Neutrophil (primary cell): ENCODE results near the gene RPN2.

Source experiments
- H3K27ac ChIP-seq: fragments of 200-600 bp; sonication (generic); 2 replicates; pipeline ENCODE4 v1.5.1; 2016; ENCODE audit warnings: mild to moderate bottlenecking, moderate library complexity
- H3K27me3 ChIP-seq: fragments of 200-600 bp; sonication (generic); 2 replicates; pipeline ENCODE4 v1.6.0; 2016; ENCODE audit warnings: mild to moderate bottlenecking
- H3K36me3 ChIP-seq: fragments of 200-600 bp; sonication (generic); 2 replicates; pipeline ENCODE4 v1.5.1; 2017
- H3K4me1 ChIP-seq, 2 experiments: fragments of 200-600 bp in 1 of 2; sonication (generic) in 1 of 2; 1 replicate in 1 of 2; 2 replicates in 1 of 2; pipeline versions ENCODE4 v1.5.1 to v1.6.1; 2013 to 2016; ENCODE audit warnings: low read depth in 1 of 2, low read length in 1 of 2, mild to moderate bottlenecking in 1 of 2, moderate library complexity in 1 of 2; ENCODE audit not compliant: control insufficient read depth in 1 of 2, insufficient read depth in 1 of 2
- H3K4me3 ChIP-seq, 2 experiments: fragments of 200-600 bp in 1 of 2; sonication (generic) in 1 of 2; 1 replicate in 1 of 2; 2 replicates in 1 of 2; pipeline ENCODE4 v1.5.1; 2013 to 2016; ENCODE audit warnings: low read depth in 1 of 2, low read length in 1 of 2, mild to moderate bottlenecking in 1 of 2, moderate library complexity in 1 of 2
- H3K9me3 ChIP-seq: fragments of 200-600 bp; sonication (generic); 2 replicates; pipeline ENCODE4 v1.5.1; 2016
- TF ChIP-seq, protein P1 (sequence below): fragments of 200-600 bp; sonication (generic); IDR thresholded peaks from 2 replicates; pipeline ENCODE4 v1.5.1; 2016; ENCODE audit warnings: antibody characterized with exemption

RPN2 gene

GRCh38 chr20:37200926-37201826, 22.0 kb downstream of the RPN2 start:
- Histone ChIP-seq H3K27ac (no peak overlapping the region), H3K4me1 (no peaks in the 10 kb centered on the region), H3K9me3 (no peaks in the 10 kb centered on the region), H3K27me3 (no peaks in the 10 kb centered on the region), H3K4me3 (no peak overlapping the region), H3K36me3 (peaks cover 56% of the 10 kb centered on the region)
- TF ChIP-seq, protein P1, sequence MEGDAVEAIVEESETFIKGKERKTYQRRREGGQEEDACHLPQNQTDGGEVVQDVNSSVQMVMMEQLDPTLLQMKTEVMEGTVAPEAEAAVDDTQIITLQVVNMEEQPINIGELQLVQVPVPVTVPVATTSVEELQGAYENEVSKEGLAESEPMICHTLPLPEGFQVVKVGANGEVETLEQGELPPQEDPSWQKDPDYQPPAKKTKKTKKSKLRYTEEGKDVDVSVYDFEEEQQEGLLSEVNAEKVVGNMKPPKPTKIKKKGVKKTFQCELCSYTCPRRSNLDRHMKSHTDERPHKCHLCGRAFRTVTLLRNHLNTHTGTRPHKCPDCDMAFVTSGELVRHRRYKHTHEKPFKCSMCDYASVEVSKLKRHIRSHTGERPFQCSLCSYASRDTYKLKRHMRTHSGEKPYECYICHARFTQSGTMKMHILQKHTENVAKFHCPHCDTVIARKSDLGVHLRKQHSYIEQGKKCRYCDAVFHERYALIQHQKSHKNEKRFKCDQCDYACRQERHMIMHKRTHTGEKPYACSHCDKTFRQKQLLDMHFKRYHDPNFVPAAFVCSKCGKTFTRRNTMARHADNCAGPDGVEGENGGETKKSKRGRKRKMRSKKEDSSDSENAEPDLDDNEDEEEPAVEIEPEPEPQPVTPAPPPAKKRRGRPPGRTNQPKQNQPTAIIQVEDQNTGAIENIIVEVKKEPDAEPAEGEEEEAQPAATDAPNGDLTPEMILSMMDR, result no peak

DNA sequence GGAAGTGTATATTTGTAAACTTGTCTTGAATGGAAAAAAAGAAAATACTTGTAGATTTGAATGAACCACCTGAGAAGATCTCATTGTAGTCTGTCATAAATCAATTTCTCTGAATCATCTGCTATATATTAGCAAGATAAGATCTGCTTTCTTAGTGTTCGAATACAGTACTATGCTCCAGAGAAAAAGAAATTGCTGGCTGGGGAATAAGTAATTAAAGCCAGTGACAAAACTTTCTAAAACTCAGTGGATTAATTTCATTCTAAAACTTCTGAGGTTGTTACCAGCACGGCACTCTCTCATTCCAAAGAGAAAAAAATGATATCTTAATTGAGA, 22.7 kb downstream of the RPN2 start:
- Histone ChIP-seq H3K9me3 (no peaks in the 10 kb centered on the region), H3K27me3 (no peaks in the 10 kb centered on the region), H3K27ac (no peak overlapping the region), H3K4me1 (no peaks in the 10 kb centered on the region), H3K36me3 (peaks cover 62% of the 10 kb centered on the region), H3K4me3 (no peak overlapping the region)
- TF ChIP-seq, protein P1, result no peak

GRCh38 chr20:37202267-37202943, 23.3 kb downstream of the RPN2 start:
- Histone ChIP-seq H3K27me3 (no peaks in the 10 kb centered on the region), H3K4me1 (no peaks in the 10 kb centered on the region), H3K36me3 (peaks cover 68% of the 10 kb centered on the region), H3K27ac (no peak overlapping the region), H3K4me3 (no peak overlapping the region), H3K9me3 (no peaks in the 10 kb centered on the region)
- TF ChIP-seq, protein P1, result peak; percentile 62

- H3K27me3 ChIP-seq, result no peaks in the 10 kb centered on the region
- H3K4me3 ChIP-seq, result no peak overlapping the region
- H3K36me3 ChIP-seq, result peaks cover 78% of the 10 kb centered on the region
- H3K27ac ChIP-seq, result no peak overlapping the region
- H3K9me3 ChIP-seq, result no peaks in the 10 kb centered on the region
- no peaks in the 10 kb centered on the region for H3K4me1 ChIP-seq
- TF ChIP-seq, protein P1, result no peak
Observed at GRCh38 chr20:37204056-37204455, 24.9 kb downstream of the RPN2 start.

GRCh38 chr20:37205130-37205529, 26.0 kb downstream of the RPN2 start:
- Histone ChIP-seq H3K27ac (no peak overlapping the region), H3K4me3 (no peak overlapping the region), H3K36me3 (peaks cover 78% of the 10 kb centered on the region), H3K9me3 (no peaks in the 10 kb centered on the region), H3K4me1 (no peaks in the 10 kb centered on the region), H3K27me3 (no peaks in the 10 kb centered on the region)
- TF ChIP-seq, protein P1, result no peak
